ENCODE measurements around the gene XKRX. TPM values are rescaled to one million over a fixed set of nuclear protein-coding genes. Genes with fewer than 3 reads are reported as not detected.

The XKRX gene
- polyA plus RNA-seq, 1 of the 3 experiments (the other 2 are of a cell fraction): not detected

DNA sequence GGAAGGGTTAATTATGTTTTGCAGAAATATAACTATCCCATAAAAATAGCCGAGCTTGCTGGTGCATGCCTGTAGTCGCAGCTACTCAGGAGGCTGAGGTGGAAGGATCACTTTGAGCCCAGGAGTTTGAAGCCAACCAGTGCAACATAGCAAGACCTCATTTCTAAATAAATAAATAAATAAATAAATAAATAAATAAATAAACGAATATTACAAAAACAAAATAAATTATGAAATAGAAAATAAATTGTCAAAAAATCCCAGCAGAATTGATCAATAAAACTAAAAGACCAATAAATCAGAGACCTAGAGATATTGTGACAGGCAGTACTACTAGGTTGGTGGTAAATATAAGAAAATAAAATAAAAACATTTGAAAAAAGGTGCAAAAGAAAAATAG, 34.1 kb upstream of the XKRX start:
- 24% methylated on average over 3 of the region's 3 CpGs for WGBS (ENCODE audit: low lambda C conversion rate)
- H3F3A ChIP-seq (replicated peaks; ENCODE audit: insufficient read depth): no peaks in the 10 kb centered on the region
- CTCF ChIA-PET: no interaction called here
- H3K9me3 ChIP-seq: no peaks in the 10 kb centered on the region
- H4K20me1 ChIP-seq (ENCODE audit: insufficient read depth): no peaks in the 10 kb centered on the region
- POLR2A ChIA-PET: no interaction called here
- no peak overlapping the region for H3K4me3 ChIP-seq (ENCODE audit: low read depth in 2 of 2, low read length in 1 of 2)
- no peaks in the 10 kb centered on the region for H3K36me3 ChIP-seq (replicated peaks in 1 of 2; ENCODE audit: control insufficient read depth in 1 of 2, insufficient read depth in 2 of 2, low read length in 1 of 2)
- H3K79me2 ChIP-seq (ENCODE audit: insufficient read depth): no peaks in the 10 kb centered on the region
- H3K4me1 ChIP-seq (ENCODE audit: control insufficient read depth in 1 of 2, insufficient read depth in 2 of 2, low read depth in 1 of 2, low read length in 1 of 2): no peaks in the 10 kb centered on the region
- H3K27me3 ChIP-seq (ENCODE audit: insufficient read depth): no peaks in the 10 kb centered on the region
- H3K27ac ChIP-seq (ENCODE audit: low read depth in 2 of 2, low read length in 1 of 2): no peak overlapping the region
- no peak for DNase-seq
- TF ChIP-seq RCOR1 (IDR thresholded peaks at IDR 0.05; ENCODE audit: low read length): no peak
- TF ChIP-seq NFIC (IDR thresholded peaks at IDR 0.05; ENCODE audit: borderline replicate concordance): no peak
- no peak for TF ChIP-seq NRF1 (IDR thresholded peaks at IDR 0.05; ENCODE audit: low read depth, low read length)
- no peak for TF ChIP-seq FOSL2 (IDR thresholded peaks at IDR 0.05; ENCODE audit: borderline replicate concordance, low read depth)
- TF ChIP-seq, protein P1, sequence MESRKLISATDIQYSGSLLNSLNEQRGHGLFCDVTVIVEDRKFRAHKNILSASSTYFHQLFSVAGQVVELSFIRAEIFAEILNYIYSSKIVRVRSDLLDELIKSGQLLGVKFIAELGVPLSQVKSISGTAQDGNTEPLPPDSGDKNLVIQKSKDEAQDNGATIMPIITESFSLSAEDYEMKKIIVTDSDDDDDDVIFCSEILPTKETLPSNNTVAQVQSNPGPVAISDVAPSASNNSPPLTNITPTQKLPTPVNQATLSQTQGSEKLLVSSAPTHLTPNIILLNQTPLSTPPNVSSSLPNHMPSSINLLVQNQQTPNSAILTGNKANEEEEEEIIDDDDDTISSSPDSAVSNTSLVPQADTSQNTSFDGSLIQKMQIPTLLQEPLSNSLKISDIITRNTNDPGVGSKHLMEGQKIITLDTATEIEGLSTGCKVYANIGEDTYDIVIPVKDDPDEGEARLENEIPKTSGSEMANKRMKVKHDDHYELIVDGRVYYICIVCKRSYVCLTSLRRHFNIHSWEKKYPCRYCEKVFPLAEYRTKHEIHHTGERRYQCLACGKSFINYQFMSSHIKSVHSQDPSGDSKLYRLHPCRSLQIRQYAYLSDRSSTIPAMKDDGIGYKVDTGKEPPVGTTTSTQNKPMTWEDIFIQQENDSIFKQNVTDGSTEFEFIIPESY (IDR thresholded peaks at IDR 0.05; ENCODE audit: borderline replicate concordance, low read depth): no peak
- no peak for TF ChIP-seq GATA2 (CRISPR knock-in tag; IDR thresholded peaks at IDR 0.05)
- TF ChIP-seq, protein P2, sequence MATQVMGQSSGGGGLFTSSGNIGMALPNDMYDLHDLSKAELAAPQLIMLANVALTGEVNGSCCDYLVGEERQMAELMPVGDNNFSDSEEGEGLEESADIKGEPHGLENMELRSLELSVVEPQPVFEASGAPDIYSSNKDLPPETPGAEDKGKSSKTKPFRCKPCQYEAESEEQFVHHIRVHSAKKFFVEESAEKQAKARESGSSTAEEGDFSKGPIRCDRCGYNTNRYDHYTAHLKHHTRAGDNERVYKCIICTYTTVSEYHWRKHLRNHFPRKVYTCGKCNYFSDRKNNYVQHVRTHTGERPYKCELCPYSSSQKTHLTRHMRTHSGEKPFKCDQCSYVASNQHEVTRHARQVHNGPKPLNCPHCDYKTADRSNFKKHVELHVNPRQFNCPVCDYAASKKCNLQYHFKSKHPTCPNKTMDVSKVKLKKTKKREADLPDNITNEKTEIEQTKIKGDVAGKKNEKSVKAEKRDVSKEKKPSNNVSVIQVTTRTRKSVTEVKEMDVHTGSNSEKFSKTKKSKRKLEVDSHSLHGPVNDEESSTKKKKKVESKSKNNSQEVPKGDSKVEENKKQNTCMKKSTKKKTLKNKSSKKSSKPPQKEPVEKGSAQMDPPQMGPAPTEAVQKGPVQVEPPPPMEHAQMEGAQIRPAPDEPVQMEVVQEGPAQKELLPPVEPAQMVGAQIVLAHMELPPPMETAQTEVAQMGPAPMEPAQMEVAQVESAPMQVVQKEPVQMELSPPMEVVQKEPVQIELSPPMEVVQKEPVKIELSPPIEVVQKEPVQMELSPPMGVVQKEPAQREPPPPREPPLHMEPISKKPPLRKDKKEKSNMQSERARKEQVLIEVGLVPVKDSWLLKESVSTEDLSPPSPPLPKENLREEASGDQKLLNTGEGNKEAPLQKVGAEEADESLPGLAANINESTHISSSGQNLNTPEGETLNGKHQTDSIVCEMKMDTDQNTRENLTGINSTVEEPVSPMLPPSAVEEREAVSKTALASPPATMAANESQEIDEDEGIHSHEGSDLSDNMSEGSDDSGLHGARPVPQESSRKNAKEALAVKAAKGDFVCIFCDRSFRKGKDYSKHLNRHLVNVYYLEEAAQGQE (IDR thresholded peaks at IDR 0.05; ENCODE audit: low read depth, low read length): no peak
- no peak for TF ChIP-seq TEAD4 (IDR thresholded peaks at IDR 0.05; ENCODE audit: borderline replicate concordance, insufficient read depth)
- no peak for TF ChIP-seq JUND (IDR thresholded peaks at IDR 0.05)
- TF ChIP-seq RAD21 (IDR thresholded peaks at IDR 0.05; ENCODE audit: low read length): no peak
- TF ChIP-seq, protein P3, sequence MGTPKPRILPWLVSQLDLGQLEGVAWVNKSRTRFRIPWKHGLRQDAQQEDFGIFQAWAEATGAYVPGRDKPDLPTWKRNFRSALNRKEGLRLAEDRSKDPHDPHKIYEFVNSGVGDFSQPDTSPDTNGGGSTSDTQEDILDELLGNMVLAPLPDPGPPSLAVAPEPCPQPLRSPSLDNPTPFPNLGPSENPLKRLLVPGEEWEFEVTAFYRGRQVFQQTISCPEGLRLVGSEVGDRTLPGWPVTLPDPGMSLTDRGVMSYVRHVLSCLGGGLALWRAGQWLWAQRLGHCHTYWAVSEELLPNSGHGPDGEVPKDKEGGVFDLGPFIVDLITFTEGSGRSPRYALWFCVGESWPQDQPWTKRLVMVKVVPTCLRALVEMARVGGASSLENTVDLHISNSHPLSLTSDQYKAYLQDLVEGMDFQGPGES (IDR thresholded peaks at IDR 0.05; ENCODE audit: low read depth, low read length): no peak
- TF ChIP-seq MEF2A (IDR thresholded peaks at IDR 0.05; ENCODE audit: borderline replicate concordance, low read depth): no peak
- no peak for TF ChIP-seq GABPA (IDR thresholded peaks at IDR 0.05; ENCODE audit: low read depth)
- no peak for TF ChIP-seq YY1 (IDR thresholded peaks at IDR 0.05; ENCODE audit: low read depth)
- no peak for TF ChIP-seq RXRA (IDR thresholded peaks at IDR 0.05; ENCODE audit: borderline replicate concordance, low read depth)
- H3K9ac ChIP-seq: no peak overlapping the region
- H3K4me2 ChIP-seq: no peak overlapping the region
- no peaks in the 10 kb centered on the region for H3K9me2 ChIP-seq
- H2AFZ ChIP-seq (ENCODE audit: low read depth): no peak overlapping the region
